GM18868 (cell line): ENCODE results near the gene UTP4.
"Not testable (repeated sequence)": the region's sequence is repeated elsewhere in the genome, so short reads cannot be mapped to it uniquely, and the experiment has no call there.

Experiments
- ATAC-seq: cut with Tn5 transposase; IDR thresholded peaks from one replicate; pipeline ENCODE4 v1.9.1; 2021; ENCODE audit warnings: mild to moderate bottlenecking, moderate library complexity; ENCODE audit not compliant: unreplicated experiment

UTP4 gene

DNA sequence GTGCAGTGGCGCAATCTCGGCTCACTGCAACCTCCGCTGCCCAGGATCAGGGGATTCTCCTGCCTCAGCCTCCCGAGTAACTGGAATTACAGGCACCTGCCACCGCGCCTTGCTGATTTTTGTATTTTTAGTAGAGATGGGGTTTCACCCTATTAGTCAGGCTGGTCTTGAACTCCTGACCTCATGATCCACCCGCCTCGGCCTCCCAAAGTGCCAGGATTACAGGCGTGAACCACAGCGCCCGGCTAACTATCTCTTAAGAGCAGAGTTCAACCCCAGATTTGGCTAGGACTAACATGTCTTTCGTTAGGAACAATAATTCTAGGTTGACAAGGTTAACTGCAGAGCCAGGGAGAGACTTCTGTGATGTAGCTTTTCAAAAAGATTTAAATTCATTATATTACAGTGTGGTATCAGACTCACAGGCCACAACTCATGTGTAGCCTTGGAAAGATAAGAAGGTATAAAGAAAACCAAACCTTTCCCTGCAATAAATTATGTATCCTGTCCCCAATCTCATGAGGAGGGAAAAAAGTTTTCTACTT, 4.4 kb upstream of the UTP4 start:
- no peak for ATAC-seq

DNA sequence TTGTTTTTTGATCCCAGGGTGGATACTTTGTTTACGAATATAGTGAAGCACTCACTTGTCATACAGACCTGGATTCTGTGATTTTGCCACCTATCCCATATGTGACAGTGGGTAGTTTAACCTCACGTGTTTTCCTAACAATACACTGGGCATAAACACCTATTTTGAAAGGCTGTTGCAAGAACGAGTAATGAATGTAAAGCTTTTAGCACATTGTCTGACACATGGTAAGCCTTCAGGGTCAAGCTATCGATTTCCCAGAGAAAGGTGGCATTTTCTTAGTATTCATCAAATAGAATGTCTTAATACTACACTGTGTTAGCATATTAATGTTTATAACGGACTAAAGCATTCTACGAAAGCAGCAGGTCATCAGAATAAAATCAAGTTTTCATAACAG, 2.0 kb upstream of the UTP4 start:
- no peak for ATAC-seq

DNA sequence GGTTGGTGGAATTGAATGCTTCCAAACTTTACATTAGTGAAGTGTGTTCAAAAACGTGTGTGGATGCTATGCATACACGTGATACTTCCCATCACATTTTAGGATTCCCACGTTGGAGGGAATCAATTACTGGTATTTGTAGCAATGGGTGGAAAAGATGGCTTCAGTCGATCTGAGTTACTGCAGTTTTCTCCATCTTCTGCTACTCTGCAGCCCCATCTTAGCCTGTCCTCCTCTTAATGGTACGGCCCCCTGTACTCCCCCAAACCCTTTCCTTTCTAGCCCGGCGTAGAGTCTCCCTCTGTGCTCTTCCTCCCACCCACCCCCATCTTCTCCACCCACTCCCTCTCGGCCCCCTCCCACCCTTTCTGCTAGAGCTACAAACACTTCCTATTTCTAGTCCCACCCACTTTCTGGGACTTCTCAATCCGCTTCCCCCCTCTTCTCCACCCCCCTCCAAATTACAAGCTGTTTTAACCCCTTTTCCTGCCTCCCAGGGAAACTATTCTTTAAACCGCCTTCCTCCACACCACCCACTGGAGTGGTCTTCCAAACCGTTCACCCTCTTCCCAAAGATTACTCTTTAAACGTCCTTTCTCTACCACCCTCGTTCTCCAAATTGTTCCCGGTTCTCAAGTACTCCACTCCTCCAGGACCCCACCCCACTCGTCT, 1.1 kb upstream of the UTP4 start:
- ATAC-seq: no peak

DNA sequence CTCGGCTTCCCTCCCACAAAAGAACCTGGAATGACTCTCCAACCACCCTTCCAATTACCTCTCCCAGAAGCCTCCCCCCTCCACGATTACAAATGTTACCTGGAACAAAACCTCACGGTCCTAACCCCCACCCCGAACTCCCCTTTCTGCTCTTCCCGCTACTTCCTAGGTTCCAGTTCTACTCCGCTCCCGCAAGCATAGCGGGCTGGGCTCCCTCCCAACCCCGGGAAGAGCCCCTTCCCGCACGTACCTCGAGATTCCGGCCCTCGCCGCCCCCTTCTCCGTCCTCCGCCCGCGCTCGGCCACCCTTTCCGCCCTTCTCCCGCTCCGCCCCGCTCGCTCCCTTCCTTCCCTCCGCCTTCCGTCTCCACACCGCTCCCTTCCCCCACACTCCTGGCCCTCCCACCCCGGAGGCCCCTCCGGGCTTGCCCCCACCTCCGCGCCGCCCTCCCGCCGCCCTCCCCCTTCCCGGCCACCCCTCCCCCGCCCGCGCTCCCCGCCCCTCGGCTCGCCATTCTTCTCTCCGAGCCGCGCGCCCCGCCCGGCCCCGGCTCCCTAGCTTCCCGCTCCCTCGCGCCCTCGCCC, 518 bp upstream of the UTP4 start:
- ATAC-seq: peak; percentile 36

DNA sequence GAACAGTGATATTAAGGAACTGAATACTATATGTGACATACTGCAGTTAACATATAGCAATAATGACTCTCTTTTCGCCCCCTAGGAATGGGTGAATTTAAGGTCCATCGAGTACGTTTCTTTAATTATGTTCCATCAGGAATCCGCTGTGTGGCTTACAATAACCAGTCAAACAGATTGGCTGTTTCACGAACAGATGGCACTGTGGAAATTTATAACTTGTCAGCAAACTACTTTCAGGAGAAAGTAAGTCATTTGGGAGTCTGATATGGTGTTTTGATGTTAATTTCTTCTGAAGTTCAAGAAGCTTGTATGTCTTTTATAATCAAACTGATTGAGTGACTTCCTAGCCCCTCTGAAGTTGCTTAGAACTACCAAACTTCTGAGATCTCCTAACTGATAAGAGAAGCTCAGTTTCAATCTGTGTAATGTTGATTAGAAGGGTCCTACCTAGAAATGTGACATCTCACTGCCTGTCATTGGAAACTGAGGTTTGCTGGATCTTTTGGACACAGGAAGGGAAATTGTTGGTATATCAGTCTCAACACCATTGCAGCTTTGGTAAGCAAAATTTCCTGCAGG, 1.0 kb downstream of the UTP4 start:
- no peak for ATAC-seq

DNA sequence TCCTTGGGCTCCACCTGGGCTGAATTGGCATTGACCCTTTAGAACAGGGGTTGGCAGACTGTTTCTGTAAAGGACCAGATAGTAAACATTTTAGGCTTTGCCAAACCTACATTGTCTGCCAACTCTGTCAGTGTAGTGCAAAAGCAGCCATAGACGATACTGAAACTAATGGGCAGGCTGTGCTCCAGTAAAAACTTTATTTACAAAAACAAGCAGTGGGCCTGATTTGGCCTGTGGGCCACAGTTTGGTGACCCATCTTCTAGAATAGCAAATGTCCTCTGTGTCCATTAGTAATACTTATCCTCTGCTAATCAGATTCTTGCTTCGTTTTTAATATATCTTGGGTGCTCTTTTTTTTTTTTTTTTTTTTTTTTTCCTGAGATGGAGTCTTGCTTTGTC, 6.2 kb downstream of the UTP4 start:
- no peak for ATAC-seq

DNA sequence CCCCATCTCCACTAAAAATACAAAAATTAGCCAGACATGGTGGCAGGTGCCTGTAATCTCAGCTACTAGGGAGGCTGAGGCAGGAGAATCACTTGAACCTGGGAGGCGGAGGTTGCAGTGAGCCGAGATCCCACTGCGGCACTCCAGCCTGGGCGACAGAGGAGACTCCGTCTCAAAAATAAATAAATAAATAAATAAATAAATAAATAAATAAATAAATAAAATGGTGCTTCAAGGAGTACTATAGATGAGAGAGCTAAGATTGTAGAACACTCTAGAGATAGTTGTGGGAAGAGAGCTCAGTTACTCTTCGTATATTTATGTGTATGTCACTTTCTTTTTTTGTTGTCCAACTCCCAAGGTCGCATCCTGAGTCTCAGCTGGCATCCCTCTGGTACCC, 7.0 kb downstream of the UTP4 start:
- not testable (repeated sequence) for ATAC-seq

DNA sequence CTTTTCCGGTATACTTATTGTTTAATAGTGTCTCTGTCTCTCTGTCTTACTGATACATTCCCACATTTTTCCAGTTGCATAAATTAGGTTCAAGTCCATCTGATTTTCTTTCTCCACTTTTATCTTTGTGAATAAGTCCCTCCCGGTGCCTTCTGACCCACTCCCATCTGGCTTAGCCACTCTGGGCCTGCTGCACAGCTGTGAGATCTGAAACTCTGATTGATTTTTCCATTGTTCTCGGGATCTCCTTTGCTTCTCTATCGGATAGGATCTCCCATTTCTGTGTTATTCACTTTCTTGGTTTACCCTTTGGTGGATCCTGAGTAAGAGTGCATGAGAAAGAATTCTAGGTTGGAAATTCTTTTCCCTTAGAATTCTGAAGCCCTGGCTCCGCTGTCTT, 8.6 kb downstream of the UTP4 start:
- ATAC-seq: no peak

DNA sequence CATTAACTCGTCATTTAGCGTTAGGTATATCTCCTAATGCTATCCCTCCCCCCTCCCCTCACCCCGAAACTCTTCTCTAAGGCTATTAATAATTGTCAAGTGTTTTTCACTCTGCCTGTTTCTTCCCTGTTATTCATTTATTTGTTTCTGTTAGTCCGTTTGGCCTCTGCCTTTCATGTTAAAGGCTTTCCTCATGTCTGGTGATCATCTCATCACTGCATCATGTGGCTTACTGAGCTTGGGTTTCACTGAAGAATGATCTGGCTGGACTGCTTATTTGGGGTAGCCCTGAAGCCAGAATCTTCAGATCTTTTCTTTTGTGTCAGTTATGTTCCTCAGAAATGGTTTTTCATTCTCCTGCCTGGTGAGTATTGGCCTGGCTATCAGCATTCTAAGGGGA, 9.5 kb downstream of the UTP4 start:
- no peak for ATAC-seq

DNA sequence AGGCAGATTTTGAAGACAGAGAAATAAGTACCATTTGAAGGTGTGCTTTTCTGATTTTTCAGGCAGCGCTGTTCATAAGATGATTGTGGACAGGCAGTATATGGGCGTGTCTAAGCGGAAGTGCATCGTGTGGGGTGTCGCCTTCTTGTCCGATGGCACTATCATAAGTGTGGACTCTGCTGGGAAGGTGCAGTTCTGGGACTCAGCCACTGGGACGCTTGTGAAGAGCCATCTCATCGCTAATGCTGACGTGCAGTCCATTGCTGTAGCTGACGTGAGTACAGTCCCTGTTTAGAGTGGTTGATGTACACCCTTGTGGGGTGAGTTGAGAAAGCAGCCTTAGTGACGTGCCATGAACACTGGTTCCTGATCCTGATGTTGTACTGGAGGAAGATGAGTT, 10.7 kb downstream of the UTP4 start:
- no peak for ATAC-seq

DNA sequence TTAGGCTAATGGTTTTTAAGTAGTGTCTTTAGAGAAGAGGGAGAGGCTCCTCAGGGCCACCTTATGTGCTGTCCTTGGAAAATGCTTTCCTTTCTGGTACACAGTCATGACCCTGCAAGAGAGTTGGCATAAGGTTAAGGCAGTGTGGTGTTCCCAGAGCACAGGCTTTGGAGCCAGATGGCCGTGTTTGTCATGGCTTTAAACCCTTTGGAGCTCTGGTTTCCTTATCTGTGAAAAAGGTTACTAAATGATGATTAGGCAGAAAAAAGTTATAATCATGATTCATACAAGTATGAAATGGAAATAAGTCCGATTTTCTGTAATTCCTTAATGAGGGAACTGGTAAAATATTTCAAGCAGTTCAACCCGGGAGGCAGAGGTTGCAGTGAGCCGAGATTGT, 13.2 kb downstream of the UTP4 start:
- no peak for ATAC-seq

DNA sequence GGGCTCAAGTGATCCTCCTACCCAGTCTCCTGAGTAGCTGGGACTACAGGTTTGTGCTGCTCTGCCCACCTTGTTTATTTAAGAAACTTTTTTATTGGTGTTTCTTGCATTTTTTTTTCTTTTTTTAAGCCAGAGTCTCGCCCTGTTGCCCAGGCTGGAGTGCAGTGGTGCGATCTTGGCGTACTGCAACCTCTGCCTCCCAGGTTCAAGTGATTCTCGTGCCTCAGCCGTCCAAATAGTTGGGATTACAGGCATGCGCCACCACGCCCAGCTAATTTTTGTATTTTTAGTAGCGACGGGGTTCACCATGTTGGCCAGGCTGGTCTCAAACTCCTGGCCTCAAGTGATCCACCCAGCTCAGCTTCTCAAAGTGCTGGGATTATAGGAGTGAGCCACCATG, 17.2 kb downstream of the UTP4 start:
- not testable (repeated sequence) for ATAC-seq

DNA sequence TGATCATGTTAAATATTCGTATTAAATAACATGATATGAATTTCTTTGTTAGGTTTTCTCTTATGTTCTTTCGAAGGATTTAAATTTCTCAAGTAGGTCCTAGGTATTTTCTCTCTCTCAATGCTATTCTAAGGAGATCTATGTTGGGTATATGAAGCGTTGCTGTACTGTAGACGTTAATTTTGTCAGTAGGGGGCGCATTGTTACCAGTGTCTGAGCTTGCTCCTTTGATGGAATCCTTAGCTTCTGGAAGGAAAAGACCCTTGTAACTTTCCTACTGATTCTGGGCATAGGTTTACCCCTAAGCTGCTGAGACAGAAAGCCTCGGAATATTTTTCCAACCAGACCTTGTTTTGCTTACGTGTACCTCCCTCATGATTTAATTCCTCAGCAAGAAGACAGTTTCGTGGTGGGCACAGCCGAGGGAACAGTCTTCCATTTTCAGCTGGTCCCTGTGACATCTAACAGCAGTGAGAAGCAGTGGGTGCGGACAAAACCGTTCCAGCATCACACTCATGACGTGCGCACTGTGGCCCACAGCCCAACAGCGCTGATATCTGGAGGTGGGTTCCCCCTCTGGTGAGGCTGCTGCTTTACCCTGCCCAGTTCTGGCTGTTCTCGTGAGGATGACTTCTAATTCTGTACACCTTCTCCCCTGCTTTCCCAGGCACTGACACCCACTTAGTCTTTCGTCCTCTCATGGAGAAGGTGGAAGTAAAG, 17.9 kb downstream of the UTP4 start:
- ATAC-seq: no peak

DNA sequence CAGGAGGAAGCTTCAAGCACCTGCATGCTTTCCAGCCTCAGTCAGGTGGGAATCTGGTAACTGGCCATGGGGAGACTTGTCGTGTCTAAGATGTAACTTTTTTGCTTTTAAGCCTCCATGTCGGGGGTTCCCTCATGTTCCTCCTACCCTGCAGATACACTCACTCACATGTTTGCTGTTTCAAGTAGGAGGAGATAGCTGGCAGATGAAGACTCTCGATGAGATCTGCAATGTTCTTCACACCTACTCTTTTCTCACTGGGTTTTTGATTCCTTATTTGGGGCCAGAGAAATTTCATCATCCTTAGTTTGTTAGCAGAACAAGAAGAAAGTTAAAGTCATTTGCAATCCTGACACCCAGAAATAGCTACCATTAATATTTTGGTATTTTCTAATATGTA, 24.7 kb downstream of the UTP4 start:
- ATAC-seq: no peak

DNA sequence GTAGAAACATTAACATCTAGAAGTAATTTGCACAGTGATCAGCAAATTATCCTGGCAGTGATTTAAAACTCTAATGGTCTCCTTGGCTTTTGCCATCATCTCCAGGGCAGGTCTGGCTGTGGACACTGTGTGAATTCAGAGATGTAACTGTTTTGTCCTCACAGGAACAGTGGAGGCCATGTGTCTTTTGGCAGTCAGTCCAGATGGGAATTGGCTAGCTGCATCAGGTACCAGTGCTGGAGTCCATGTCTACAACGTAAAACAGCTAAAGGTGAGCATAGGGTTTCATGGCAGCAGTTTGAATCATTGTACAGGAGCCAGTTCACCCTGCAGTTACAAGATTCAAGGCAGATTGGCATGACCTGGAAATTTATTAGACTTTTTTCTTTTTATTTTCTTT, 27.7 kb downstream of the UTP4 start:
- ATAC-seq: no peak

DNA sequence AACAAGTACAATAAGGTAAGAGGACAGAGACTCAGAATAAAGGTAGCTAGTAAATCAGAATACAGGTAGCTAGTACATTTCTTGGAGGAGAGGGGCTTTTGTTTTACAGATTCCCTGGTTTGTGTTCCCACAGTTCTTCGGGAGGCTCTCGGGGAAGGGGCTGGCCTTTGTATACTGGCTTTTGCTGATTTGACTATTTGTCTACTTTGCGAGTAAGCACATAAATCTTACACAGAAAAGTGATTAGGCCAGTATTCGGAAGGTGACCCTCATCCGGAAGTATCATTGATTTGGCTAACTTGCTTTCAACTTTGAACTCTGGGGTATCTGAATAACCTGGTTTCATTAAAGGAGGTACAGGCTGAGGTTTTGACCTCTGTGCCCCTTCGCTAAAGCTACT, 33.1 kb downstream of the UTP4 start:
- ATAC-seq: no peak

DNA sequence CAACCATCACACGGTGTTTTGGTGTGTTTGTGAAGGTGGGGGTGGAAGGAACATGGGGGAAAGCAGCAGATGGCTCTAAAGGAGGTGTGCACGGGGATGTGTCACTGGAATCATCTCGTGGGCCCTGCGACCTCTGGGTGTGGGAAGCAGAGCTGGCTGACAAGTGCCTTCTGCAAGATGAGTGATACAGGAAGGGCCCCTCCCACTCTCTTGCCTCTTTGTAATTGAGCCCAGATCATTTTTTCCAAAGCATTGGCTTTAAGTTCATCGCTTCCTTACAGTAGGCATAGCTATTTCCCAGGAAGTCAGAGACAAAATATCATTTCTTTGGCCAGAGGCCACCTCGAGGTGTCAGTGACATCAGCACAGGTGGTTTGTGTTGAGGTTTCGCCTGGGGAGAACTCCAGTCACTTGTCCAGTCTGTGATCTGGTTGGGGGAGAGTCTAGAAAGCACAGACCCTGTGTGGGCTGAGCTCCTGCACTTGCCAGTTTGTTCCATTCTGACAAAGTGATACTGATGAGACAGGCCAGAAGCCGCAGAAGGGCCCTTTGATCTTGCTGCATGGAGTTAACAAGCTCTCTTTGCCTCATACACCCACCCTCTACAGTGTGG, 33.9 kb downstream of the UTP4 start:
- ATAC-seq: no peak

DNA sequence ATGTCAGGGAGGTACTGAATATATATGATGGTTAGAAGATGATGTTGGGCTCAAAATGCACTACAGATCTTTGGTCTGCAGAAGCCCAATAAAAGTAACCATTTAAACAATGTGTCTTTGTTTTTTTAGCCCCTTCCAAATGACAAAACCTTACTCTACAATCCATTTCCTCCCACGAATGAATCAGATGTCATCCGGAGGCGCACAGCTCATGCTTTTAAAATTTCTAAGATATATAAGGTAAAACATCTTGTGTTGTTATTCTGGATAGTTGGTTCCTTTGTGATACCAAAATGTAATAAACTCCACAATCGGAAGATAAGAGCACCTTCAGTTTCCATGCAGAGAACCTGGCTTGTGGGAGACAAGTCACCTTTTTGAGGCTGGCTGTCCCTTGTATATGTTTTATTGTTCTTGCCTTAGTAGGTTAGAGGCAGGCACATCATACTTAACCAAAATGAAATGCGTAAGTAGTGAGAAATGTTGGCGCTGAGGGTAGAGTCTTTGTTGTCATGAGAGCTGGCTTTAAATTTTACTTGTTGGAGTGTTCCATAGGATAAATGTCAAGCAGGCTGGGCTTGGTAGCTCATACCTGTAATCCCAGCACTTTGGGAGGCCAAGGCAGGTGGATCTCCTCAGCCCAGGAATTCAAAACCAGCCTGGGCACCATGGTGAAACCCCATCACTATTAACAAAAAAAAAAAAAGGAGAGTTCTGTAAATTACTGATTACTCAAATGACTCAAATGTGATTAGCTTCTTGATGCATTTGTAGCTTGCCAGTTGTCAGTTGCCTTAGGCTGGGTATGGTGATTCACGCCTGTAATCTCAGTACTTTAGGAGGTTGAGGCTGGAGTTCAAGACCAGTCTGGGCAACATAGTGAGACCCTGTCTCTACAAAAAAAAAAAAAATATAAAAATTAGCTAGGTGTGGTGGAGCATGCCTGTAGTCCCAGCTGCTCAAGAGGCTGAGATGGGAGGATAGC, 34.8 kb downstream of the UTP4 start:
- no peak for ATAC-seq

DNA sequence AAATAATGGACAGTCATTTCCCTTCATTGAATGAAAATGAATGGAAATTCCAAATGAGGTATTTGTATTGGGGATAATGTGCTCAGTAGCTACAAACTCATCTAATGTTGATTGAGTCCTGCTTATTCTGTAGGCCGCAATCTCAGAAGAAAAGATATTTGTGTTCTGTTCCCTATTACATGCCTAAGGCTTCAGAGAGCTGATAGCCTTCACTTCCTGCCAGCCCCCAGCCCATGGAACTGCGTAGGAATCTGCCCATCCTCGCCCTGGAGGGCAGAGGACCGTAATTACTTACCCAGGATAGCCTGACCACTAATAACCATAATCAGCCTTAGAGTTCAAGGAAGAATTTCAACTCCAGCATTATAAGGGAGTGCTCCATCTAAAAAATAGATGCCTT, 36.6 kb downstream of the UTP4 start:
- no peak for ATAC-seq
